HepG2 (cell line): Measurements from ENCODE around the gene CABP4. TPM values are rescaled to one million over a fixed set of nuclear protein-coding genes. Genes with fewer than 3 reads are reported as not detected.

Source experiments
- ASH2L ChIP-seq: fragments of 300-600, 200-600 bp; sonication (generic); IDR thresholded peaks from 2 replicates; pipeline ENCODE4 v1.7.0; 2017; ENCODE audit warnings: low read depth, mild to moderate bottlenecking, moderate library complexity, mixed read lengths, low read length; ENCODE audit not compliant: insufficient read length
- BHLHE40 ChIP-seq: IDR thresholded peaks from 2 replicates; pipeline ENCODE4 v1.6.1; 2011; ENCODE audit warnings: low read length, improper control_type of control experiment
- KAT8 ChIP-seq: IDR thresholded peaks from 2 replicates; pipeline ENCODE4 v1.6.1; 2016; ENCODE audit warnings: missing genetic modification reagents, missing compliant biosample characterization
- KLF12 ChIP-seq: sonication (generic); formaldehyde crosslinking; IDR thresholded peaks from 2 replicates; pipeline ENCODE4 v1.4.0; 2020; ENCODE audit warnings: missing genetic modification reagents, borderline replicate concordance
- SNAI1 ChIP-seq: sonication (generic); formaldehyde crosslinking; IDR thresholded peaks from 2 replicates; pipeline ENCODE4 v1.5.0; 2020; ENCODE audit warnings: mild to moderate bottlenecking, missing genetic modification reagents, borderline replicate concordance
- ZFY ChIP-seq: sonication (generic); formaldehyde crosslinking; IDR thresholded peaks from 2 replicates; pipeline ENCODE4 v1.4.0; 2020; ENCODE audit warnings: missing genetic modification reagents
- ZNF121 ChIP-seq: sonication (generic); formaldehyde crosslinking; IDR thresholded peaks from 2 replicates; pipeline ENCODE4 v1.5.0; 2020; ENCODE audit warnings: mild to moderate bottlenecking, missing genetic modification reagents
- ZNF615 ChIP-seq: sonication (generic); formaldehyde crosslinking; IDR thresholded peaks from 2 replicates; pipeline ENCODE4 v1.5.0; 2020; ENCODE audit warnings: mild to moderate bottlenecking, missing genetic modification reagents, borderline replicate concordance
- ZNF746 ChIP-seq: sonication (generic); formaldehyde crosslinking; IDR thresholded peaks from 2 replicates; pipeline ENCODE4 v1.8.0; 2022; ENCODE audit warnings: mild to moderate bottlenecking, missing genetic modification reagents
- ZNF883 ChIP-seq: sonication (generic); formaldehyde crosslinking; IDR thresholded peaks from 2 replicates; pipeline ENCODE4 v1.5.1; 2020; ENCODE audit warnings: mild to moderate bottlenecking, missing genetic modification reagents; ENCODE audit errors: not compliant biosample characterization
- polyA plus RNA-seq, 8 experiments: library from polyadenylated mRNA; depleted of rRNA in 3 of 8; stranded (reverse) in 7 of 8; unstranded in 1 of 8; fragments of >200 nt; fragmentation: Illumina TruSeq in 4 of 8; extraction: Trizol in 4 of 8; gene quantifications; 2 replicates each; pipeline versions ENCODE4 v1.2.1 to v1.2.3, GENCODE V29; 2011 to 2016; ENCODE audit warnings: low read depth in 4 of 8, missing spikeins in 1 of 8, mixed read lengths in 1 of 8; ENCODE audit not compliant: insufficient read depth in 1 of 8
- total RNA-seq, 5 experiments: library from RNA; depleted of rRNA; stranded (reverse); fragments of >200 nt; fragmentation: Illumina TruSeq; extraction: Trizol; gene quantifications; 2 replicates each; pipeline ENCODE4 v1.2.3, GENCODE V29; 2016; ENCODE audit warnings: low read depth in 1 of 5
- TF ChIP-seq, protein P1 (sequence below): sonication (generic); formaldehyde crosslinking; IDR thresholded peaks from 2 replicates; pipeline ENCODE4 v1.4.0; 2020; ENCODE audit warnings: missing genetic modification reagents
- TF ChIP-seq, protein P2 (sequence below): sonication (generic); formaldehyde crosslinking; IDR thresholded peaks from 2 replicates; pipeline ENCODE4 v1.8.0; 2022; ENCODE audit warnings: mild to moderate bottlenecking, missing genetic modification reagents; ENCODE audit not compliant: insufficient replicate concordance

Gene CABP4
- total and polyA plus RNA-seq, 2 of the 13 experiments (the other 11 are each of a cell fraction or from before 2014, with no cell fraction given), result not detected

DNA sequence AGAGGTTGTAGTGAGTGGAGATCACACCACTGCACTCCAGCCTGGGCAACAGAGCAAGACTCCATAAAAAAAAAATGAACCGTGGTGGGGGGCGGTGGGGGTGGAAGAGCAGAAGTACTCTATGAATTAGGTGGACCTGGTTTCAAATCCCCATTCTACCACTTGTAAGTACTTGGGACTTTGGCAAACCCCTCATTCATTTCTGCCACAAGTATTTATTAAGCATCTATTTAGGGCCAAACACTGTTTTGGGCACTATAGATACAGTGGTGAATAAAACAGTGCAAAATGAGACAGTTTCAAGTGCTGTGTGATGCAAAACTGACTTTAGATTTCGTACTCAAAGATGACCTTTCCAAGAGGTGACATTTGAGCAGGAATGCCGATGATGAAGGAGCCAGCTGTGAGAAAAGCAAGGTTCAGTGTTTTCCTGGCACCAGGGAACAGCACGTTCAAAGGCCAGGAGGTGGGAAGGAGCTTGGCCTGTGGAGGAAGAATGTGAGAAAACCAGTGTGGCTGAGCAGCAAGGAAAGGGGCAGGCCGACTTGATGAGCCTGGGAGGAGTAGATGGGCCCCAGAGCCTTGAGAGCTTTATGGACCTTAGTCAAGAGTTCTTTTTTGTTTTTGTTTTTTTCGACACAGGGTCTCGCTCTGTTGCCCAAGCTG, 15.3 kb downstream of the CABP4 start (continued):
- TF ChIP-seq, protein P1, sequence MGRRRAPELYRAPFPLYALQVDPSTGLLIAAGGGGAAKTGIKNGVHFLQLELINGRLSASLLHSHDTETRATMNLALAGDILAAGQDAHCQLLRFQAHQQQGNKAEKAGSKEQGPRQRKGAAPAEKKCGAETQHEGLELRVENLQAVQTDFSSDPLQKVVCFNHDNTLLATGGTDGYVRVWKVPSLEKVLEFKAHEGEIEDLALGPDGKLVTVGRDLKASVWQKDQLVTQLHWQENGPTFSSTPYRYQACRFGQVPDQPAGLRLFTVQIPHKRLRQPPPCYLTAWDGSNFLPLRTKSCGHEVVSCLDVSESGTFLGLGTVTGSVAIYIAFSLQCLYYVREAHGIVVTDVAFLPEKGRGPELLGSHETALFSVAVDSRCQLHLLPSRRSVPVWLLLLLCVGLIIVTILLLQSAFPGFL (CRISPR knock-in tag), result no peak
- TF ChIP-seq BHLHE40 (no peak), KAT8 (no peak), ZNF746 (no peak), SNAI1 (no peak), ASH2L (no peak), ZNF121 (CRISPR knock-in tag) (0 out of 2 replicates have a peak, but pooled peaks have one; percentile 38), ZFY (CRISPR knock-in tag) (no peak), ZNF615 (no peak), KLF12 (CRISPR knock-in tag) (no peak), ZNF883 (CRISPR knock-in tag) (no peak)
- TF ChIP-seq, protein P2, sequence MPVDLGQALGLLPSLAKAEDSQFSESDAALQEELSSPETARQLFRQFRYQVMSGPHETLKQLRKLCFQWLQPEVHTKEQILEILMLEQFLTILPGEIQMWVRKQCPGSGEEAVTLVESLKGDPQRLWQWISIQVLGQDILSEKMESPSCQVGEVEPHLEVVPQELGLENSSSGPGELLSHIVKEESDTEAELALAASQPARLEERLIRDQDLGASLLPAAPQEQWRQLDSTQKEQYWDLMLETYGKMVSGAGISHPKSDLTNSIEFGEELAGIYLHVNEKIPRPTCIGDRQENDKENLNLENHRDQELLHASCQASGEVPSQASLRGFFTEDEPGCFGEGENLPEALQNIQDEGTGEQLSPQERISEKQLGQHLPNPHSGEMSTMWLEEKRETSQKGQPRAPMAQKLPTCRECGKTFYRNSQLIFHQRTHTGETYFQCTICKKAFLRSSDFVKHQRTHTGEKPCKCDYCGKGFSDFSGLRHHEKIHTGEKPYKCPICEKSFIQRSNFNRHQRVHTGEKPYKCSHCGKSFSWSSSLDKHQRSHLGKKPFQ (CRISPR knock-in tag), result peak; percentile 32
